HG03354 (cell line): ENCODE measurements around the gene DLX4.

Source experiments
- ATAC-seq: cut with Tn5 transposase; IDR thresholded peaks from one replicate; pipeline ENCODE4 v1.9.1; 2021; ENCODE audit warnings: mild to moderate bottlenecking; ENCODE audit not compliant: unreplicated experiment, poor library complexity, severe bottlenecking

The DLX4 gene

GRCh38 chr17:49967205-49967604, 1.8 kb upstream of the DLX4 start:
- ATAC-seq = no peak

GRCh38 chr17:49967621-49968404, 1.2 kb upstream of the DLX4 start:
- ATAC-seq = no peak

- ATAC-seq = peak; percentile 51
Measured at GRCh38 chr17:49968405-49969133, 421 bp upstream of the DLX4 start.

GRCh38 chr17:49969795-49970389, 902 bp downstream of the DLX4 start:
- ATAC-seq = no peak

- ATAC-seq = no peak
Measured at GRCh38 chr17:49970498-49970897, 1.5 kb downstream of the DLX4 start.

GRCh38 chr17:49971199-49971847, 2.3 kb downstream of the DLX4 start:
- ATAC-seq = no peak

- no peak for ATAC-seq
Measured at GRCh38 chr17:49971848-49972485, 3.0 kb downstream of the DLX4 start.

GRCh38 chr17:49972486-49973270, 3.7 kb downstream of the DLX4 start:
- ATAC-seq = no peak

- ATAC-seq = no peak
Measured at GRCh38 chr17:49973271-49973615, 4.3 kb downstream of the DLX4 start.

- ATAC-seq = no peak
Measured at GRCh38 chr17:49975531-49975930, 6.5 kb downstream of the DLX4 start.

- ATAC-seq = no peak
Measured at GRCh38 chr17:49976163-49976827, 7.3 kb downstream of the DLX4 start.

- ATAC-seq = no peak
Measured at GRCh38 chr17:49976828-49977202, 7.8 kb downstream of the DLX4 start.

GRCh38 chr17:49977463-49978389, 8.7 kb downstream of the DLX4 start:
- no peak for ATAC-seq

GRCh38 chr17:49978501-49978900, 9.5 kb downstream of the DLX4 start:
- no peak for ATAC-seq

GRCh38 chr17:49979748-49980479, 10.9 kb downstream of the DLX4 start:
- no peak for ATAC-seq

GRCh38 chr17:49980703-49981197, 11.8 kb downstream of the DLX4 start:
- no peak for ATAC-seq

- no peak for ATAC-seq
Measured at GRCh38 chr17:49984283-49984682, 15.3 kb downstream of the DLX4 start.
